Measurements from ENCODE around the gene TRIM26. TPM values are rescaled to one million over a fixed set of nuclear protein-coding genes. Genes with fewer than 3 reads are reported as not detected.
"Not testable (repeated sequence)": the region's sequence is repeated elsewhere in the genome, so short reads cannot be mapped to it uniquely, and the experiment has no call there.

The TRIM26 gene
- total RNA-seq, 1 donor from 2014 or later: 36.5 TPM

GRCh38 chr6:30143780-30144179, 69.4 kb downstream of the TRIM26 start:
- no peak overlapping the region for H3K27ac Mint-ChIP-seq (ENCODE audit: unreplicated experiment)
- no peaks in the 10 kb centered on the region for H3K36me3 Mint-ChIP-seq (ENCODE audit: low read depth)
- no peak for TF ChIP-seq CTCF (conservative IDR thresholded peaks at IDR 0.05)
- DNase-seq (ENCODE audit: low read depth, low spot score): no peak
- no peak overlapping the region for H3K4me3 Mint-ChIP-seq
- no peaks in the 10 kb centered on the region for H3K4me1 Mint-ChIP-seq
- H3K9me3 Mint-ChIP-seq: no peaks in the 10 kb centered on the region
- peaks cover 68% of the 10 kb centered on the region for H3K27me3 Mint-ChIP-seq (ENCODE audit: low read depth)

GRCh38 chr6:30142665-30143064, 70.5 kb downstream of the TRIM26 start:
- no peaks in the 10 kb centered on the region for H3K9me3 Mint-ChIP-seq
- H3K4me1 Mint-ChIP-seq: no peaks in the 10 kb centered on the region
- no peak for DNase-seq (ENCODE audit: low read depth, low spot score)
- no peaks in the 10 kb centered on the region for H3K36me3 Mint-ChIP-seq (ENCODE audit: low read depth)
- peaks cover 72% of the 10 kb centered on the region for H3K27me3 Mint-ChIP-seq (ENCODE audit: low read depth)
- no peak overlapping the region for H3K27ac Mint-ChIP-seq (ENCODE audit: unreplicated experiment)
- no peak overlapping the region for H3K4me3 Mint-ChIP-seq
- no peak for TF ChIP-seq CTCF (conservative IDR thresholded peaks at IDR 0.05)

GRCh38 chr6:30140240-30140639, 73.0 kb downstream of the TRIM26 start:
- not testable (repeated sequence) for H3K36me3 Mint-ChIP-seq (ENCODE audit: low read depth); H3K4me3 Mint-ChIP-seq; H3K27ac Mint-ChIP-seq (ENCODE audit: unreplicated experiment); H3K9me3 Mint-ChIP-seq; DNase-seq (ENCODE audit: low read depth, low spot score); H3K4me1 Mint-ChIP-seq
- peaks cover 82% of the 10 kb centered on the region for H3K27me3 Mint-ChIP-seq (ENCODE audit: low read depth)

GRCh38 chr6:30136570-30137286, 76.5 kb downstream of the TRIM26 start:
- no peak for DNase-seq (ENCODE audit: low read depth, low spot score)
- Mint-ChIP-seq H3K36me3 (ENCODE audit: low read depth) (no peaks in the 10 kb centered on the region), H3K27me3 (ENCODE audit: low read depth) (peaks cover 81% of the 10 kb centered on the region), H3K27ac (ENCODE audit: unreplicated experiment) (no peak overlapping the region), H3K9me3 (peaks cover 3% of the 10 kb centered on the region), H3K4me3 (no peak overlapping the region), H3K4me1 (no peaks in the 10 kb centered on the region)
- no peak for TF ChIP-seq CTCF (conservative IDR thresholded peaks at IDR 0.05)

- no peaks in the 10 kb centered on the region for H3K4me1 Mint-ChIP-seq
- no peak within 1 kb of the TSS for H3K27ac Mint-ChIP-seq (ENCODE audit: unreplicated experiment)
- H3K4me3 Mint-ChIP-seq: no peak within 1 kb of the TSS
- peaks cover 81% of the 10 kb centered on the region for H3K27me3 Mint-ChIP-seq (ENCODE audit: low read depth)
- no peak for TF ChIP-seq CTCF (conservative IDR thresholded peaks at IDR 0.05)
- DNase-seq (ENCODE audit: low read depth, low spot score): no peak
- H3K36me3 Mint-ChIP-seq (ENCODE audit: low read depth): no peaks in the 10 kb centered on the region
- peaks cover 3% of the 10 kb centered on the region for H3K9me3 Mint-ChIP-seq
Measured at GRCh38 chr6:30135757-30136156, 77.4 kb downstream of the TRIM26 start, which contains the start of gene TRIM40. Gene TRIM40 (plus strand): TSS chr6:30136140. CDS start chr6:30137037, 897 bp downstream.

- peaks cover 81% of the 10 kb centered on the region for H3K27me3 Mint-ChIP-seq (ENCODE audit: low read depth)
- no peaks in the 10 kb centered on the region for H3K4me1 Mint-ChIP-seq
- DNase-seq (ENCODE audit: low read depth, low spot score): no peak
- H3K4me3 Mint-ChIP-seq: no peak overlapping the region
- no peaks in the 10 kb centered on the region for H3K36me3 Mint-ChIP-seq (ENCODE audit: low read depth)
- H3K27ac Mint-ChIP-seq (ENCODE audit: unreplicated experiment): no peak overlapping the region
- peaks cover 3% of the 10 kb centered on the region for H3K9me3 Mint-ChIP-seq
- TF ChIP-seq CTCF (conservative IDR thresholded peaks at IDR 0.05): no peak
Measured at GRCh38 chr6:30135147-30135546, 78.1 kb downstream of the TRIM26 start.

All from neural crest cell (in vitro differentiated cells).